Dermis microvascular lymphatic vessel endothelial cell (primary cell): ENCODE results near the gene FRMD4A. TPM values are rescaled to one million over a fixed set of nuclear protein-coding genes. Genes with fewer than 3 reads are reported as not detected.
A peak's percentile ranks its signal among the peaks of the same experiment; 100 is the strongest.

Source experiments
- DNase-seq, 2 donors: peaks; one replicate each; pipeline versions ENCODE4 v3.0.0 to v3.0.0-alpha.2; 2010; ENCODE audit warnings: low read depth in 2 of 2
- total RNA-seq: library from RNA; depleted of rRNA; stranded (reverse); fragments of >200 nt; gene quantifications from 2 replicates; pipeline ENCODE4 v1.2.1, GENCODE V29; 2014

Gene FRMD4A
- 16.3 and 19.0 TPM in 2 replicates for total RNA-seq

- DNase-seq, result no peak
These were observed at the start of gene FRMD4A for GRCh38 chr10:14330388-14331061. Gene FRMD4A, minus strand, starts transcription at chr10:14330924.

DNA sequence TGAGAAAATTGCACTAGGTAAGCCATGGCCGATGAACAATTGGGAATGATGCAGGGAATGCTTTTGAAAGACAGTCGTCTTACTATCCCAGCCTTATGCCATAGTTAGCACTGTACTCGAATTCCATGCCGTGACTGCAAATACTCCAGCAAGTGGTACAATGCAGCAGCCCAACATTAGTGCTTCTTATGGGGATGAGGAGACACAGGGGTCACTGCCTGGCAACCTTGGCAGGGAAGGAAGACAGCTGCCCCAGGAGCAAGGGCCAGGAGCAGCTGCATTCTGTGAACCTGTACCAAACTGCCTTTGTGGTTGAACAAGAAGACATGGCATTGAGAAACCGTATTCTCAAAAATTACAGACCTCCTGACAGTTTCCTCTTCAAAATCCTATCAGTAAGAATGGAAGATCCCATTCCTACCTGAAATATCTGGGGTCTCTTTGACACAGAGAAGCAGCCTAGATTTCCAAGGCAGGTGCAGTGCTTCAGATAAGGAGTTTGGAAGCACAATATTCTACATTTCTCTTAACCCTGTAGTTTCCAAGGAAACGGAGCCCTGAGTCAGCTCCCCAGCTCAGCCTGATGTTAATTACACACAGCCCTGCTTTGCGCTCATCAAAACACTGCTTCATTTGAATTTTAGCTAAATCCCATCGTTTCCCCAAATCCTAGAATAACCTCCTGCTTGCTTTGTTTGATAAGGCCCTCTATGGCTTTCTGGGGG, 49.0 kb upstream of the FRMD4A start:
- DNase-seq, result no peak

DNA sequence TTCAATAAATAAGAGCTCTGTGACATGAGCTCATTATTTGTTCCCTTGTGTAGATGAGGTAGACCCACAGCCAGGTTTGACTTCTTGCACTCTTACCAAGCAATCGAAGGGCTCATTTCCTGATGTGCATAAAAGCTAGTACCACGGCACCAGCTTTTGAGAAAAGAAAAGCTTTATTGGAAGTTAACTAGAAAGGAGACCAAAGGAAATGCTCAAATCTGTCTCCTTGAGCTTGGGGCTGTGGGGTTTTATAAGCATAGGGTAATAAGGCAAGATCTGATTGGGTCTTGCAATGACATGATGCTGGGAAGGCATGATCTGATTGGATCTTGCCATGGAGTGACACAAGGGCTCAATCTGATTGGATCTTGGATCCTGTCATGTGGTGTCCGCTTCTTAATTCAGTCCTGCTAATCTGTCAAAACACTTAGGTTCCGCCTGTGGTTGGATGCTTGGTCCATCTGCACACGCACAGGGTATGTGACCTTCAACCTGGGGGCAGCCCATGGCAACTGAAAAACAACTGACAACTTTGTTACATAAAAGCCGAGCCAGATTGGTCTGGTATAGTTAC, 47.8 kb upstream of the FRMD4A start:
- DNase-seq, result no peak

DNA sequence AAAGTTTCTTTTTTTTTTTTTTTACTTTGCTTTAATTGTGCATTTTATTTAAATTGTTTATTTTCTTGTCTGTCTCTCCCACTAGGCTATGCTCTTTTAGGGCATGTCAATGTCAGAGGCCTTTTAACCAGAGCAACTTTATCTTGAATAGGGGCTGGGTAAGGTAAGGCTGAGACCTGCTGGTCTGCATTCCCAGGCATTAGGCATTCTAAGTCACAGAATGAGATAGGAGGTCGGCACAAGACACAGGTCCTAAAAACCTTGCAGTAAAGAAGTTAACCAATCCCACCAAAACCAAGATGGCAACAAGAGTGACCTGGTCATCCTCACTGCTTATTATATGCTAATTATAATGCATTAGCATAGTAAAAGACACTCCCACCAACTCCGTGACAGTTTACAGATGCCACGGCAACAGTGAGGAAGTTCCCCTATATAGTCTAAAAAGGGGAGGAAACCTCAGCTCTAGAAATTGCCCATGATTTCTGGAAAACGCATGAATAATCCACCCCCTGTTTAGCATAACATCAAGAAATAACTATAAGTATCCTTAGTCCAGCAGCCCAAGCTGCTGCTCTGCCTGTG, 47.0 kb upstream of the FRMD4A start:
- no peak for DNase-seq

- no peak for DNase-seq
These were observed 44.2 kb upstream of the FRMD4A start for GRCh38 chr10:14374745-14375445.

GRCh38 chr10:14372606-14373005, 41.9 kb upstream of the FRMD4A start:
- DNase-seq, result no peak

DNA sequence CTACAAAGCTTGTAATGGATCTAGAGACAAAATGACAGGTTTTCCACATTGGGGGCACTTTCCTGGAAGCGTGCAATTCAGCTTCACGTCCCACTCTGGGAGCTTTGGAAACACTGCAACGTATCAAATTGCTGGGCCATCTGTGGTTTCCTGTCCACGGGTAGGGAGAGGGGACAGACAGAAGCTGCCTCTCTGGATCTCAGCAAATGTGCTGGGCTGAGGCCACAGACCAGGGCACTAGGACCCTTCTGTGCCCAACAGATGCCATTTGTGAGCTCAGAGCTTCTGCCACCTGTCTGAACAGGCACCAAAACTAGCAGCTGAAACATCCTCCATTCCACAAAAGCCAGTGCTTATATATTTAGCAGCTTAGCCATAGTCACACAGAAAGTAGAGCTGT, 40.9 kb upstream of the FRMD4A start:
- no peak for DNase-seq

DNA sequence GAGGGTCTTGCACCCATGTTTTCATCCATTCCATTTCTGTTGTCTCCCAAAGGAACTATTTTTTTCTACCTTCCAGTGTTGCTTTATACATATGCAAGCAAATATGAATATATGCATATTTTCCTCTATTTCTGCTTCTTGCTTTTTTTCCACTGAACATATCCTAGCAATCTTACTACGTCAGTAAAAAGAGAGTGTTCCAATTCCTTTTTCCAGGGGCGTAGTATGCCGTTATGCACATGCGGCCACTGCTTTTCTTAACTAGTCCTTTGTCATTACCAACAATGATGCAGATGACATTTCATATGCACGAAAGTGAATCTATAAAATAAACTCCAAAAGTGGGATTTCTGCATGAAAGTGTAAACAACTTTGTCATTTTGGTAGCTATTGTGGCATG, 40.2 kb upstream of the FRMD4A start:
- no peak for DNase-seq

GRCh38 chr10:14369906-14370305, 39.2 kb upstream of the FRMD4A start:
- no peak for DNase-seq

DNA sequence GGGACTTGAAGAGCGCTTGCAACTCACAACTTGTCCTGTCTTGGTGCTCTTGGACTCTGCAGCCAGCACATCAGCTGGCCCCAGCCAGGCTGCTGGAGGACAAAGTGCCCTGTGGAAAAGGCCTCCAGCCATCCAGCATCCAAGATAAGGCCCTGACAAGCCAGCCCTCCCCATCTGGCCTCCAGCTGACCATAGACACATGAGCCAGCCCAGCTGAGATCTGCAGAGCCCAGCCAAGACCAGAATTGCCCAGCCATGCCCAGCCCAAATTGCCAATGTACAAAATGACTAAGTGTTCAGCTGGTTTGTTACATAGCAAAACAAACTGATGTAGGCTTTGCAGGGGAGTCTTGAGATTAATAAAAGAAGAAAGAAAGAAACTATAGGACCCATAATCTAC, 36.0 kb upstream of the FRMD4A start:
- no peak for DNase-seq

DNA sequence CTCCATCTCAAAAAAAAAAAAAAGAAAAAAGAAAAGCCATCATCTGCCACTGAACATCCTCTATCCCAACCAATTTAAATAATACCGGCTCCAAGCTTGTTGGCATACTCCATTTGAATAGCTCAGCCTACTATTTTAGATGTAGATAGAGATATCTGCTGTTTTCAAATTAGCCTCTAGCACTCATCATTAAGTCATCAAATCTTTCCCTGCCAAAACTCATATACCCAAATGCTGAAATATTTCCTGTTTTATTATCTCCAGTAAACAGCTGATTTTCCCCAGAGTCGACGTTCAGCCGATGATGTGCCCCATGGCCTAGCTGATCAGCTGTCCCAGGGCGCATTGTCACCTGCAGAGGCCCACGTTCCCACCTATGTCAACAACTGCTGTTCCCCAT, 34.5 kb upstream of the FRMD4A start:
- peak; percentile 29 to 59 for DNase-seq

- no peak for DNase-seq
These were observed 31.4 kb upstream of the FRMD4A start for GRCh38 chr10:14362104-14362503.

GRCh38 chr10:14360961-14361360, 30.2 kb upstream of the FRMD4A start:
- no peak for DNase-seq

DNA sequence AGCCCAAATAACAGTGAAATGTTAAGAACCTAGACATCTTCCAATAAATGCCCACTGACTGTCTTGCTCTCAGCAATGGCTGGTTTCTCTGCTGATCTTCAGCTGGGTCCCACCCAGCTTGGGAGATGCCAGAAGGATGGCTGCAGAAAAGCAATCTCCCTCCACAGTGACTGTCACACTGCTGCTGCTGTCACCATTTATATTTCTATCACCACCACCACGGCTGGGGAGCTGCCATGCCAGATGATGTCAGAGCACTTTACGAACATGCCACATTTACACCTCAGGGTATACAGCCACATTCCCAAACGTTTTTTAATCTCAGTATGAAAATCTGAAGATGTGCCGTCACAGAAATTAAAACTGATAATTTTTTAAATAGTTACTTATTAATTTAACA, 29.8 kb upstream of the FRMD4A start:
- DNase-seq, result no peak

- DNase-seq, result no peak
These were observed 28.3 kb upstream of the FRMD4A start for GRCh38 chr10:14358886-14359573.

- no peak for DNase-seq
These were observed 26.2 kb upstream of the FRMD4A start for GRCh38 chr10:14356921-14357320.

GRCh38 chr10:14355750-14356149, 25.0 kb upstream of the FRMD4A start:
- DNase-seq, result no peak

DNA sequence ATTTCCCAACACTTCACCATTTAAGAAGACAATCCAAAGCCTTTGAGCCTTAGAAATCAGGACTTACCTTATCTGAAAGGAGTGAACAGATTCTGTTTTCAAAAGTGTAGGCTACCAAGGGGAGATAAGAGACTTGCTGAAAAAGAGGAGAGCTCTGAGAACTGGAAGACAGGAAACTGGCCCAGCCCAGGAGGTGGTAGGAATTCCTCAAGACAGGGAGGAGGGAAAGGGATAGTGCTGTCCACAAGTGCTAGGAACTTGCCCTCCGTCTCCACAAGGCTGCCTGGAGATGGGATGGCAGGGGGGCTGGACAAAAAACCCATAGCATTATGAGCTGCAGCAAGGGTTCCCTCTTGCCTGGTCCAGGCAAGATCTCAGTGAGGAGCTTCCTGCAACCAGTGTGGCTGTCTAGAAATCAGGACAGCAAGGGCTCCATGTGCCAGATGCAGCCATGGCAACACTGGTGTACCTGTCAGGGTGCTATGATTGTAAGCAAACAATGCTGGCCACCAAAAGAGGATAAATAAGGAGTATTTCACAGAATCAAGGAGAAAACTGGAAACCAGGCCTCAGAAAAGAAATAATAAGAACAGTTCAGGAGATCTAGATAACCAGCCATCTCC, 22.7 kb upstream of the FRMD4A start:
- no peak for DNase-seq

- DNase-seq, result no peak
These were observed 19.3 kb upstream of the FRMD4A start for GRCh38 chr10:14350006-14350405.

- no peak for DNase-seq
These were observed 18.4 kb upstream of the FRMD4A start for GRCh38 chr10:14349081-14349480.

GRCh38 chr10:14345262-14345661, 14.5 kb upstream of the FRMD4A start:
- no peak for DNase-seq
